Urothelium cell line (cell line): ENCODE measurements around the gene FOXA1.

Source experiments
- DNase-seq: peaks from one replicate; pipeline ENCODE4 v3.0.0; 2011; ENCODE audit warnings: low spot score, mixed read lengths
- FAIRE-seq: peaks from 2 replicates; lab custom pipeline; 2011; peaks lifted over from hg19 to GRCh38; lab: Jason Lieb, UNC

The FOXA1 gene

GRCh38 chr14:37602605-37603453 is 7.8 kb upstream of the FOXA1 start:
- no peak for DNase-seq
- FAIRE-seq: no peak

GRCh38 chr14:37601865-37602264 is 6.8 kb upstream of the FOXA1 start:
- FAIRE-seq: no peak
- DNase-seq: no peak

GRCh38 chr14:37600880-37601741 is 6.1 kb upstream of the FOXA1 start:
- FAIRE-seq: no peak
- no peak for DNase-seq

GRCh38 chr14:37599507-37600368 is 4.7 kb upstream of the FOXA1 start:
- no peak for DNase-seq

GRCh38 chr14:37598747-37599506 is 3.9 kb upstream of the FOXA1 start:
- DNase-seq: no peak
- FAIRE-seq: no peak

More at GRCh38 chr14:37599507-37600368, 4.7 kb upstream of the FOXA1 start:
- no peak for FAIRE-seq

- DNase-seq (no peak), FAIRE-seq (no peak)
These were observed 3.1 kb upstream of the FOXA1 start for GRCh38 chr14:37597914-37598746.

GRCh38 chr14:37597538-37597913 is 2.5 kb upstream of the FOXA1 start:
- FAIRE-seq (no peak), DNase-seq (no peak)

GRCh38 chr14:37596790-37597472 is 1.9 kb upstream of the FOXA1 start:
- DNase-seq (no peak), FAIRE-seq (no peak)

GRCh38 chr14:37595809-37596621 is 966 bp upstream of the FOXA1 start:
- FAIRE-seq: no peak
- DNase-seq: peak; percentile 78

GRCh38 chr14:37594238-37594970 is 645 bp downstream of the FOXA1 start:
- FAIRE-seq: no peak
- peak; percentile 56 for DNase-seq

- DNase-seq (no peak), FAIRE-seq (no peak)
These were observed 1.4 kb downstream of the FOXA1 start for GRCh38 chr14:37593511-37594237.

GRCh38 chr14:37592482-37593408 is 2.3 kb downstream of the FOXA1 start:
- FAIRE-seq (no peak), DNase-seq (no peak)

- DNase-seq (no peak), FAIRE-seq (no peak)
These were observed 3.0 kb downstream of the FOXA1 start for GRCh38 chr14:37591941-37592481.

- DNase-seq (no peak), FAIRE-seq (no peak)
These were observed 3.6 kb downstream of the FOXA1 start for GRCh38 chr14:37591311-37591940.
